Mononuclear cell (primary cell): ENCODE measurements around the gene HAAO. TPM values are rescaled to one million over a fixed set of nuclear protein-coding genes. Genes with fewer than 3 reads are reported as not detected.

Experiments
- H3K27me3 ChIP-seq: 2 replicates; pipeline ENCODE4 v1.6.0; 2011; ENCODE audit warnings: low read length, control low read depth; ENCODE audit not compliant: insufficient read depth
- H3K4me1 ChIP-seq: 2 replicates; pipeline ENCODE4 v1.5.1; 2011; ENCODE audit warnings: mild to moderate bottlenecking, low read length, control low read depth; ENCODE audit not compliant: insufficient read depth
- H3K4me3 ChIP-seq: 2 replicates; pipeline ENCODE4 v1.5.1; 2011; ENCODE audit warnings: mild to moderate bottlenecking, low read length, moderate library complexity
- H3K9me3 ChIP-seq: 2 replicates; pipeline ENCODE4 v1.5.1; 2011; ENCODE audit warnings: low read depth, mild to moderate bottlenecking, control low read depth, low read length
- total RNA-seq: library from RNA; depleted of rRNA; stranded (reverse); fragments of >200 nt; gene quantifications from one replicate; pipeline ENCODE4 v1.2.3, GENCODE V29; 2012

Gene HAAO
- total RNA-seq, 1 donor = 3.9 TPM

- H3K27me3 ChIP-seq = no peaks in the 10 kb centered on the region
- H3K9me3 ChIP-seq = no peaks in the 10 kb centered on the region
- H3K4me1 ChIP-seq = peaks cover 8% of the 10 kb centered on the region
- H3K4me3 ChIP-seq = no peak overlapping the region
These were observed 35.5 kb upstream of the HAAO start for GRCh38 chr2:42827647-42828486.

GRCh38 chr2:42826231-42826630 is 33.8 kb upstream of the HAAO start:
- Histone ChIP-seq H3K4me1 (peaks cover 8% of the 10 kb centered on the region), H3K4me3 (no peak overlapping the region), H3K9me3 (no peaks in the 10 kb centered on the region), H3K27me3 (no peaks in the 10 kb centered on the region)

DNA sequence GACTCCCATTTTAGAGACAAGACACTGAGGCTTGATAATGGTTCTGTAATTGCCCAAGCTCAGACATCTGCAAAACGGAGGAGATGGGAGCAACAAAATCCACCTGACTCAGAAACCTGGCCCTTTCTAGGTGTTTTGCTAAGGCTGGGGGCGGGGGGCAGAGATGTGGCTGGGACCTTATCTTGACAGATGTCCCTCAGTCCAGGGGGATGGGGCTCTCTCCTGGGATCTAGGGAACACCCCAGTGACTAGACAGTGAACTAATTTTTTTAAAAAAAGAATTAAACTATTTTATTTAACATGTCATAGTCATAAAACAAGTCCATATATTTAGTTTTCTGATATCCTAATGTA is 32.0 kb upstream of the HAAO start:
- Histone ChIP-seq H3K27me3 (no peaks in the 10 kb centered on the region), H3K4me3 (no peak overlapping the region), H3K9me3 (no peaks in the 10 kb centered on the region), H3K4me1 (peaks cover 8% of the 10 kb centered on the region)

GRCh38 chr2:42823744-42824453 is 31.5 kb upstream of the HAAO start:
- Histone ChIP-seq H3K4me3 (no peak overlapping the region), H3K4me1 (peaks cover 8% of the 10 kb centered on the region), H3K9me3 (no peaks in the 10 kb centered on the region), H3K27me3 (no peaks in the 10 kb centered on the region)

DNA sequence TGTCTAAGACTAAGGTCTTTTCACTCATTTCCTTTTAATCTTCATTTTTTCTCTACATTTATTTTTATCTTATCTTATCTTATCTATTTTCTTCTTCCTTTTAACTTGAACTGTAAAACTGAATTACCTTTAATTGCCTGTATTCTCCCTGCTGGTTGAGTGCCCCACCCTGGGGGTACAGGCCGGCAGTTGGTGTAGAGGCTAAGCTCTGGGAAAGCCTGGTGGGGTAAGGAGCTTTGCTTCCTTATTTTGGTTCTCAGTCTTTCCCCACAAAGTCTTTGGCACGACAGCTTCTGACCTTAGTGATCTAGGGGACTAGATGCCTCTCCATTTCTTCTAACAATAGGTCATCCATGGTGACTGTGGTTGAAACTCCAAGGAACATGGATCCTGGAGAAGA is 26.8 kb upstream of the HAAO start:
- H3K4me1 ChIP-seq = no peaks in the 10 kb centered on the region
- H3K27me3 ChIP-seq = no peaks in the 10 kb centered on the region
- H3K4me3 ChIP-seq = no peak overlapping the region
- no peaks in the 10 kb centered on the region for H3K9me3 ChIP-seq

DNA sequence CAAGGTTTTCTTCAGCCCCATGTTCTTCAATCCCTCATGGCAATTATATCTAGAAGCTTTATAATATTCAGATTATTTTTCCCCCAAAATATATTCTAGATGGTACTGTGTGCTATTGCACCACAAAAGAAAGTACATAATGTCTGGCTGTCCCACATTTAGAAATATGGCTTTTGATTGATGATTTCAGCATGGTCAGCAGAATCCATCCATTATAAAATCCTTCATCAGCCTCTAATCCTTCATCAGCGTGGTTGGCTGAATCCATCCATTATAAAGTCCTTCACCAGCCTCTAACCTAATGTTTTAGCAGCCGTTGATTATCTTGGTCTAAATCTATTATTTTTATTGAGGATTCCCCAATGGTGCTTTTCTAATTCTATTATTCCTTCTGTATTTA is 23.3 kb upstream of the HAAO start:
- no peaks in the 10 kb centered on the region for H3K9me3 ChIP-seq
- no peak overlapping the region for H3K4me3 ChIP-seq
- H3K27me3 ChIP-seq = no peaks in the 10 kb centered on the region
- H3K4me1 ChIP-seq = peaks cover 18% of the 10 kb centered on the region

GRCh38 chr2:42813763-42814162 is 21.4 kb upstream of the HAAO start:
- H3K27me3 ChIP-seq = no peaks in the 10 kb centered on the region
- no peak overlapping the region for H3K4me3 ChIP-seq
- H3K4me1 ChIP-seq = peaks cover 29% of the 10 kb centered on the region
- H3K9me3 ChIP-seq = no peaks in the 10 kb centered on the region

- H3K4me3 ChIP-seq = no peak overlapping the region
- no peaks in the 10 kb centered on the region for H3K27me3 ChIP-seq
- H3K9me3 ChIP-seq = no peaks in the 10 kb centered on the region
- H3K4me1 ChIP-seq = peaks cover 29% of the 10 kb centered on the region
These were observed 20.6 kb upstream of the HAAO start for GRCh38 chr2:42812899-42813479.

DNA sequence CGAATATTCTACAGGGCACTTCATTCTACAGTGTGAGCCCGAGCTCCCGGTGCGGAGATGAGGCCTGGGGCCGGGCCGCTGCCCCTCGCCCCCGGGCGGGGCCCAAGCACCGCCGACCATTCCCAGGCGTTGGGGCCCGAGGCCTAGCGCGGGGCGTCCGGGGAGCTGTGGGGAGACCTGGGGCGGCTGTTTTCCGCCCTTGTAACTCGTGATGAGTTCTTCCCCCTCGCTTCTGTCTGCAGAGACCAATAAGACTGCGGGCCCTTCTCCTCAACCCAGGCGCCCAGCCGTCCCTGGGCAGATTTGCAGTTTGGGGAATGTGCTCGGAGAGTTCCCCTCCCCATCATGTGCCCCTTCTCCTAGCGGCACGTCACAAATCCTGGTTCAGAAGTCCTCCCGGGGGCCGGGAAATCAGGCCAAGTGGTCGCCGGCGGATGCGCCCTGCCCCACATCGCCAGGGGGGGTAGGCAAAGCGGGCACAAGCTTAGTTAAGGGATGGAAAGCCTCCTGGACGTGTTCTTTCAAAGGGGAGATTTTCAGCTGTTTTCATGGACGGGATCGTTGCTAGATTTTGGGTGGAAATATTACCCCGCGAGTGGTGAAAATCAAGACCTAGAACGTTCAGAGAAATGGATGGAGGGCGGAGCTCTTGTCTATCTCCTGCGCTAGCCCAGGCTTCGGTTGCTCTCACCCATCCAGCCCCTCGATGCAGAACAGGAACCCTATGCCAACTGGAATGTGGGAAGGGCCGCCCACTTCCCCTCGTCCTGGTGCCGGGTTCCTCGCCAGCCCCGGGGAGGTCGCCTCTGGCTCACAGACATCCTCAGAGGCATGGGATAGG is 18.8 kb upstream of the HAAO start:
- Histone ChIP-seq H3K4me1 (peaks cover 29% of the 10 kb centered on the region), H3K9me3 (no peaks in the 10 kb centered on the region), H3K4me3 (peak overlapping the region; percentile 64), H3K27me3 (no peaks in the 10 kb centered on the region)

DNA sequence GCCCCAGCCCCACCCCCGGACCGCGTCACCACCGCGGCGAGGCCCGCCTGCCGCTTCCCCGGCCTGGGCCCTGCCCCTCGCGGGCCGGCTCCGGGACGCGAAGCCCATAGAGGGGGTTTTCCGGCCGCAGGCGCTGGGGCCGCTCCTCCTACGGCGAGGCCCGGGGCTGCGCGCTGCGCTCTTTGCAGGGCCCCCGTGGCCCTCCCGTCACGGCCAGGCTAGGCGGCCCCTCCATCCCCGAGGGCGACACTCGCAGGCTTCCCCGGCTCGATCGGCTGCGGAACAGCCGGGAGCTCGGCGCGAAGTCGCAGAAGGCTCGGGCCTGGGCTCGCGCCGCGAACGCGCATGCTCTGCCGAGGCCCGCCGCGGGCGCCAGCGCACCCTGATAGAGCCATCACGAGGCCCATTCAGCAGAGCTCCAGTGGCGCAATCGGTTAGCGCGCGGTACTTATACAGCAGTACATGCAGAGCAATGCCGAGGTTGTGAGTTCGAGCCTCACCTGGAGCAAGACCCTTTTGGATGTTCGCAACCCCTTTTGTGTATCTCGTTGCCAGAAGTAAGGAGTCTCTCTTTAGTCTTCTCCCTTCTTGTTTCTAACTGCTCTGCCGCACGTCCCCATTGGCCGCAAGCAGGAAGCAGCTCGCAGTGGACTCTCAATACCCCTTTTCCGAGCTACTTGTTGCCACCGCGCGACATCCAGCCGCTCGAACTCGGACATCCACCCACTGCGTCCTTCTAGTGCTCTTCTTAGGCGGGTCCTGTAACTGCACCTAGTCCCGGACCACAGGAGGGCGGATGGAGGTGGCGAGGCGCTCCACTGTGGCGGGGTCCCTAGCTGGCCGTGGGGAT is 18.0 kb upstream of the HAAO start:
- H3K4me1 ChIP-seq = peaks cover 32% of the 10 kb centered on the region
- H3K27me3 ChIP-seq = no peaks in the 10 kb centered on the region
- H3K4me3 ChIP-seq = peak overlapping the region; percentile 64
- H3K9me3 ChIP-seq = no peaks in the 10 kb centered on the region

DNA sequence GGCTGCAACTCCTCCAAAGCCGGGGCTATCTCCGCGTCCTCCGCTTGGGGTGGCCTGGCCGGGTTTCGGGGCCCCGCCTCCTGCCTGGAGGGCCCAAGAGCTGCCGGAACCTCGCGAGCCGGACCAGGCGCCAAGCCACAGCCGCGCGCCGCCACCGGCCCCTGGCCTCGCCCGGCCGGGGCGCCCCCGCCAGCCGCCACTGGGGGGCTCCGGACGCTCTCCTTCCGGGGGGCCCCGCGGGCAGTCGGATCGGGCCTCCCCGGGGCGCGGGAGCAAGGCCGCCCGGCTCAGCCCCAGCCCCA is 17.4 kb upstream of the HAAO start:
- H3K27me3 ChIP-seq = no peaks in the 10 kb centered on the region
- peaks cover 38% of the 10 kb centered on the region for H3K4me1 ChIP-seq
- H3K4me3 ChIP-seq = peak overlapping the region; percentile 64
- no peaks in the 10 kb centered on the region for H3K9me3 ChIP-seq

- no peaks in the 10 kb centered on the region for H3K27me3 ChIP-seq
- peaks cover 42% of the 10 kb centered on the region for H3K4me1 ChIP-seq
- no peaks in the 10 kb centered on the region for H3K9me3 ChIP-seq
- H3K4me3 ChIP-seq = peak overlapping the region; percentile 64
These were observed 16.9 kb upstream of the HAAO start for GRCh38 chr2:42809131-42809818.

DNA sequence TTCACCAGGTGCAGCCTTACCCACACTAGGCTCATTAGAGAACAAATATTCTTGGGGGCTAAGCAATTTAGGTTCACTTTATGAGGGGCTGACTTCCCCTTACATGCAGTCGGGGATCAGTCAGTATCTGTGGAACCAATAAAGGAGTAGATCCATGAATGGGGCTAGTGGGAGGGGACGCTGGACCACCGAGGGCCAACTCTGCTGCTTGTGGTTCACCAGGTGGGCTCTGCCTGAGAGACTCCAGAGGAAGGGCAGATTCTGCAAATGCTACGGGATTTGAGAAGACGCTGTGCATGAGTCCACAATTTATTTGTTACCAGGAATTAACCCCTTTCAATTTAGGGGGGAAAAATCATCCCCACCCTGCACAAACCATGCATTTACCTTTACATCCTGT is 15.9 kb upstream of the HAAO start:
- H3K4me1 ChIP-seq = peaks cover 44% of the 10 kb centered on the region
- H3K27me3 ChIP-seq = no peaks in the 10 kb centered on the region
- no peak overlapping the region for H3K4me3 ChIP-seq

DNA sequence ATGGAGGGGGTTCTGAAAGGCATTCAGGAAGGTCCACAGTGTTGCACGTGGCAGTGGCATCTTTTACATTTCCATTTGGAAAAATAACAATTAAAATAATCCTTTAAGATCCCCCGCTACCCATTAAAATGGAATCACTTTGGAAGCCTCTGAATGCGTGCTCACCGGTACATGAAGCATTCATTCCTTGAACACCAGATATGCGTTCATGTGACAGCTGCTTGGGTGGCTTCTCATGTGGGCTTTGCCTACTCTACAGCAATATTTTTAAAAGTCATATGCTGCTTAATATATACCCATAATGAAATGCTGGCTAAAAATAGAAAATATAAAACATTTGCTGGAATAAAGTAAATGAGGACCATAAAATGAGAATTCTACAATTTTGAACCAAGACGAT is 14.4 kb upstream of the HAAO start:
- Histone ChIP-seq H3K4me3 (no peak overlapping the region), H3K9me3 (no peaks in the 10 kb centered on the region), H3K4me1 (peaks cover 41% of the 10 kb centered on the region), H3K27me3 (no peaks in the 10 kb centered on the region)

More for the DNA sequence above, 15.9 kb upstream of the HAAO start:
- H3K9me3 ChIP-seq = no peaks in the 10 kb centered on the region
